Activated gamma-delta T cell (primary cell): ENCODE measurements around the gene DEGS1.

Source experiments
- DNase-seq: peaks from one replicate; lab custom pipeline; 2025; lab: John Stamatoyannopoulos, UW

The DEGS1 gene

GRCh38 chr1:224213438-224214119 lies 30.5 kb downstream of the DEGS1 start:
- no peak for DNase-seq

GRCh38 chr1:224216382-224216781 lies 33.3 kb downstream of the DEGS1 start:
- no peak for DNase-seq

GRCh38 chr1:224217655-224218623 lies 34.9 kb downstream of the DEGS1 start:
- DNase-seq = no peak

- DNase-seq = no peak
Measured at GRCh38 chr1:224219011-224219611, 36.1 kb downstream of the DEGS1 start.

- DNase-seq = no peak
Measured at GRCh38 chr1:224219612-224220059, 36.6 kb downstream of the DEGS1 start.

GRCh38 chr1:224223819-224224714 lies 41.0 kb downstream of the DEGS1 start:
- DNase-seq = no peak

- DNase-seq = no peak
Measured at GRCh38 chr1:224226849-224227502, 43.9 kb downstream of the DEGS1 start.

- DNase-seq = no peak
Measured at GRCh38 chr1:224234017-224234416, 51.0 kb downstream of the DEGS1 start.

GRCh38 chr1:224235813-224236493 lies 52.9 kb downstream of the DEGS1 start:
- DNase-seq = no peak

GRCh38 chr1:224237119-224237881 lies 54.3 kb downstream of the DEGS1 start:
- DNase-seq = no peak

- DNase-seq = no peak
Measured at GRCh38 chr1:224238212-224238611, 55.2 kb downstream of the DEGS1 start.

- no peak for DNase-seq
Measured at GRCh38 chr1:224238756-224239155, 55.7 kb downstream of the DEGS1 start.
